HCT116 (cell line): ENCODE data around the gene PRORP. TPM values are rescaled to one million over a fixed set of nuclear protein-coding genes. Genes with fewer than 3 reads are reported as not detected.

ENCODE experiments used
- ATAC-seq: fragments of 200-7000 bp; cut with Tn5 transposase; 2 replicates; pipeline ENCODE4 v1.9.1; 2020; ENCODE audit warnings: mild to moderate bottlenecking, moderate library complexity
- BruUV-seq: library from RNA; stranded (reverse); fragments of 400-500 nt; replicated peaks from 2 replicates; lab custom pipeline; 2021; lab: Mats Ljungman, UMichigan
- CTCF ChIA-PET: fragments of 300-600 bp; sonication (Branson Sonifier 250); formaldehyde crosslinking; loops from one replicate; lab custom pipeline; 2021; ENCODE audit warnings: antibody characterized with exemption; lab: Charles Lee
- POLR2A ChIA-PET: fragments of 300-600, 350-600 bp; sonication (Branson Sonifier 250); formaldehyde crosslinking; loops from one replicate; lab custom pipeline; 2021; ENCODE audit warnings: antibody characterized with exemption; lab: Charles Lee
- RAD21 ChIA-PET, 2 experiments: fragments of 300-600 bp; sonication (Branson Sonifier 250); formaldehyde crosslinking; loops; one replicate each; lab custom pipeline; 2023; ENCODE audit warnings: low total read pairs in 2 of 2; ENCODE audit not compliant: uncharacterized antibody in 2 of 2, unreplicated experiment in 2 of 2, low non-redundant PET in 1 of 2; lab: Charles Lee
- DNase-seq: peaks from one replicate; pipeline ENCODE4 v3.0.0-alpha.2; 2010; ENCODE audit warnings: low read depth, low spot score
- H2AFZ ChIP-seq: fragments of 200-600 bp; shearing (Covaris generic), sonication (generic); 2 replicates; pipeline ENCODE4 v1.6.1; 2017; ENCODE audit warnings: low read depth, mixed run types, mixed read lengths, antibody characterized with exemption, low read length; ENCODE audit not compliant: poor library complexity, severe bottlenecking
- H3K27ac ChIP-seq: 2 replicates; pipeline ENCODE4 v1.5.1; 2012; ENCODE audit warnings: low read depth, low read length
- H3K27me3 ChIP-seq: fragments of 200-600 bp; sonication (generic); 2 replicates; pipeline ENCODE4 v1.6.1; 2016; ENCODE audit warnings: mixed run types, low read length, mixed read lengths; ENCODE audit not compliant: insufficient read depth
- H3K36me3 ChIP-seq, 2 experiments: fragments of 200-500 bp in 1 of 2; fragments of 200-600 bp in 1 of 2; sonication (Bioruptor generic) in 1 of 2; sonication (generic) in 1 of 2; 2 replicates each; pipeline versions ENCODE4 v1.5.1 to v1.6.1; 2014 to 2016; ENCODE audit warnings: low read length in 2 of 2, inconsistent platforms in 1 of 2, mixed read lengths in 1 of 2, mixed run types in 1 of 2; ENCODE audit not compliant: insufficient read depth in 2 of 2, control insufficient read depth in 1 of 2
- H3K4me1 ChIP-seq, 2 experiments: fragments of 200-600 bp in 1 of 2; sonication (generic) in 1 of 2; 2 replicates each; pipeline versions ENCODE4 v1.5.1 to v1.6.1; 2012 to 2017; ENCODE audit warnings: low read length in 2 of 2, inconsistent platforms in 1 of 2, mild to moderate bottlenecking in 1 of 2, mixed read lengths in 1 of 2, mixed run types in 1 of 2, moderate library complexity in 1 of 2; ENCODE audit not compliant: insufficient read depth in 2 of 2, control insufficient read depth in 1 of 2
- H3K4me2 ChIP-seq: fragments of 200-600 bp; sonication (generic); 2 replicates; pipeline ENCODE4 v1.6.1; 2017; ENCODE audit warnings: mixed run types, low read length, mixed read lengths
- H3K4me3 ChIP-seq, 2 experiments: fragments of 200-600 bp in 1 of 2; sonication (generic) in 1 of 2; replicated peaks in 1 of 2; 2 replicates each; pipeline ENCODE4 v1.5.1; 2011 to 2016; ENCODE audit warnings: low read length in 2 of 2, control low read depth in 1 of 2, low read depth in 1 of 2, mild to moderate bottlenecking in 1 of 2, mixed read lengths in 1 of 2, mixed run types in 1 of 2
- H3K79me2 ChIP-seq: fragments of 200-600 bp; sonication (generic); 2 replicates; pipeline ENCODE4 v1.6.1; 2017; ENCODE audit warnings: mild to moderate bottlenecking, mixed run types, low read length, moderate library complexity, mixed read lengths; ENCODE audit not compliant: insufficient read depth
- H3K9ac ChIP-seq: fragments of 200-600 bp; sonication (generic); 2 replicates; pipeline ENCODE4 v1.6.1; 2016; ENCODE audit warnings: low read length, mixed read lengths
- H3K9me2 ChIP-seq: fragments of 200-600 bp; sonication (generic), shearing (Covaris generic); 2 replicates; pipeline ENCODE4 v1.6.1; 2017; ENCODE audit warnings: mixed run types, mild to moderate bottlenecking, moderate library complexity; ENCODE audit not compliant: insufficient read depth
- H3K9me3 ChIP-seq, 2 experiments: fragments of 200-500 bp in 1 of 2; fragments of 200-600 bp in 1 of 2; sonication (Bioruptor generic) in 1 of 2; sonication (generic) in 1 of 2; 2 replicates each; pipeline ENCODE4 v1.6.1; 2014 to 2017; ENCODE audit warnings: low read length in 2 of 2, mixed read lengths in 2 of 2, inconsistent platforms in 1 of 2, low read depth in 1 of 2, mild to moderate bottlenecking in 1 of 2, mixed run types in 1 of 2, moderate library complexity in 1 of 2; ENCODE audit not compliant: control insufficient read depth in 1 of 2, insufficient read depth in 1 of 2
- H4K20me1 ChIP-seq: fragments of 200-600 bp; sonication (generic), shearing (Covaris generic); 2 replicates; pipeline ENCODE4 v1.6.1; 2017; ENCODE audit warnings: mixed run types, mild to moderate bottlenecking, moderate library complexity; ENCODE audit not compliant: insufficient read depth
- CTCF ChIP-seq, 3 experiments: fragments of 200-600 bp in 1 of 3; sonication (generic) in 1 of 3; IDR thresholded peaks in 2 of 3; conservative IDR thresholded peaks in 1 of 3; 2 replicates each; pipeline ENCODE4 v1.5.1; 2012 to 2017; ENCODE audit warnings: low read depth in 2 of 3, low read length in 2 of 3, antibody characterized with exemption in 1 of 3, borderline replicate concordance in 1 of 3, control low read depth in 1 of 3, mild to moderate bottlenecking in 1 of 3, mixed read lengths in 1 of 3, mixed run types in 1 of 3, moderate library complexity in 1 of 3; ENCODE audit not compliant: insufficient read depth in 1 of 3
- EGR1 ChIP-seq: IDR thresholded peaks from 2 replicates; pipeline ENCODE4 v1.6.1; 2012; ENCODE audit warnings: low read depth
- ELF1 ChIP-seq: IDR thresholded peaks from 2 replicates; pipeline ENCODE4 v1.6.1; 2012; ENCODE audit warnings: low read depth, borderline replicate concordance
- EZH2 ChIP-seq: fragments of 200-600 bp; sonication (generic); IDR thresholded peaks from 2 replicates; pipeline ENCODE4 v1.6.1; 2017; ENCODE audit warnings: antibody characterized with exemption, mixed run types
- EZH2phosphoT487 ChIP-seq: fragments of 200-600 bp; IDR thresholded peaks from 2 replicates; pipeline ENCODE4 v1.6.1; 2018; ENCODE audit warnings: antibody characterized with exemption, borderline replicate concordance
- FOSL1 ChIP-seq: IDR thresholded peaks from 2 replicates; pipeline ENCODE4 v1.6.1; 2012; ENCODE audit warnings: low read depth
- JUND ChIP-seq: IDR thresholded peaks from 2 replicates; pipeline ENCODE4 v1.6.1; 2012
- RAD21 ChIP-seq: IDR thresholded peaks from 2 replicates; pipeline ENCODE4 v1.6.1; 2012; ENCODE audit warnings: low read depth, mild to moderate bottlenecking
- REST ChIP-seq: IDR thresholded peaks from 2 replicates; pipeline ENCODE4 v1.6.1; 2012; ENCODE audit warnings: low read depth
- SIN3A ChIP-seq: IDR thresholded peaks from 2 replicates; pipeline ENCODE4 v1.6.1; 2012; ENCODE audit warnings: low read depth
- SRF ChIP-seq: IDR thresholded peaks from 2 replicates; pipeline ENCODE4 v1.6.1; 2012; ENCODE audit warnings: low read depth
- YY1 ChIP-seq: IDR thresholded peaks from 2 replicates; pipeline ENCODE4 v1.6.1; 2011; ENCODE audit warnings: low read length, low read depth, moderate library complexity, mild to moderate bottlenecking; ENCODE audit not compliant: insufficient replicate concordance; ENCODE audit errors: extremely low read depth
- ZBTB33 ChIP-seq: IDR thresholded peaks from 2 replicates; pipeline ENCODE4 v1.6.1; 2011; ENCODE audit warnings: mild to moderate bottlenecking, low read length, moderate library complexity; ENCODE audit not compliant: insufficient replicate concordance; ENCODE audit errors: extremely low read depth
- ZNF274 ChIP-seq: fragments of 200-500 bp; sonication (Bioruptor generic); IDR thresholded peaks from 2 replicates; pipeline ENCODE4 v1.6.1; 2014; ENCODE audit warnings: mild to moderate bottlenecking, low read depth, low read length, inconsistent platforms
- intact Hi-C: fragments of 100-400 bp; cut with micrococcal nuclease; formaldehyde crosslinking; loops from 2 replicates; pipeline ENCODE4 v1.10.0; 2022
- total RNA-seq: library from RNA; stranded (reverse); gene quantifications from one replicate; pipeline ENCODE4 v1.2.1, GENCODE V29; 2021; ENCODE audit not compliant: unreplicated experiment

The PRORP gene
- total RNA-seq, 1 experiment from 2014 or later, result 28.0 TPM

GRCh38 chr14:35161231-35161630, 38.9 kb downstream of the PRORP start:
- BruUV-seq, result no TSS peak
- ChIA-PET POLR2A (interaction anchor here (1.4 kb wide), 1 partner anchor 40 kb away, joined by 3 read pairs; the partner anchor contains the start of gene PPP2R3C), RAD21 (no interaction called here), CTCF (interaction anchor here (1.2 kb wide), 1 partner anchor 278 kb away, joined by 3 read pairs; no protein-coding TSS in a partner anchor)
- Histone ChIP-seq H3K36me3 (no peaks in the 10 kb centered on the region), H3K27ac (no peak overlapping the region), H3K4me3 (no peak overlapping the region), H4K20me1 (no peaks in the 10 kb centered on the region), H3K27me3 (no peaks in the 10 kb centered on the region), H3K9ac (no peak overlapping the region), H3K9me3 (no peaks in the 10 kb centered on the region), H3K4me2 (no peak overlapping the region), H3K9me2 (no peaks in the 10 kb centered on the region), H3K4me1 (peaks cover 12 to 22% of the 10 kb centered on the region in 2 experiments), H2AFZ (no peak overlapping the region), H3K79me2 (peaks cover 6% of the 10 kb centered on the region; the same call in 1 of the 2 replicates)
- DNase-seq, result no peak
- TF ChIP-seq FOSL1, result no peak
- TF ChIP-seq EZH2phosphoT487, result no peak
- no peak for TF ChIP-seq SRF
- no peak for TF ChIP-seq REST
- TF ChIP-seq RAD21, result no peak
- TF ChIP-seq YY1, result no peak
- TF ChIP-seq SIN3A, result no peak
- no peak for TF ChIP-seq ZNF274
- no peak for TF ChIP-seq ZBTB33
- no peak for TF ChIP-seq ELF1
- TF ChIP-seq EZH2, result no peak
- no peak for TF ChIP-seq EGR1
- TF ChIP-seq CTCF (IDR thresholded peaks at IDR 0.05 in 2 of 3, conservative IDR thresholded peaks at IDR 0.05 in 1 of 3; ENCODE audit: borderline replicate concordance in 1 of 3, insufficient read depth in 1 of 3, low read depth in 2 of 3, low read length in 2 of 3), result no peak
- TF ChIP-seq JUND, result no peak
- intact Hi-C loops, result no loop called here
- ATAC-seq, result no peak
